Stimulated activated CD4-positive, alpha-beta T cell treated with anti-CD3 and anti-CD28 coated beads, Interleukin-2, amount 100 ng/mL, for 48 hours (primary cell): ENCODE data around the gene PARD6A.

Source experiments
- DNase-seq, 2 donors: peaks; one replicate each; pipeline ENCODE4 v3.0.0-alpha.2; 2020

PARD6A gene

GRCh38 chr16:67697422-67698185, 36.8 kb downstream of the PARD6A start:
- DNase-seq = no peak

- no peak for DNase-seq
Measured at GRCh38 chr16:67699265-67699664, 38.5 kb downstream of the PARD6A start.

- no peak for DNase-seq
Measured at GRCh38 chr16:67701420-67701819, 40.7 kb downstream of the PARD6A start.

GRCh38 chr16:67702130-67702529, 41.4 kb downstream of the PARD6A start:
- no peak for DNase-seq

- DNase-seq = no peak
Measured at GRCh38 chr16:67703626-67704025, 42.9 kb downstream of the PARD6A start.

- no peak for DNase-seq
Measured at GRCh38 chr16:67704110-67704509, 43.4 kb downstream of the PARD6A start.

GRCh38 chr16:67707210-67707609, 46.5 kb downstream of the PARD6A start:
- no peak for DNase-seq

GRCh38 chr16:67707790-67708189, 47.0 kb downstream of the PARD6A start:
- DNase-seq = no peak

GRCh38 chr16:67708368-67708771, 47.6 kb downstream of the PARD6A start:
- no peak for DNase-seq

- DNase-seq = no peak
Measured at GRCh38 chr16:67709050-67709449, 48.3 kb downstream of the PARD6A start.

- no peak for DNase-seq
Measured at GRCh38 chr16:67710607-67711006, 49.8 kb downstream of the PARD6A start.
